ENCODE data around the gene PPP3CB.

GRCh38 chr10:73494213-73494612, 1.6 kb downstream of the PPP3CB start:
- TF ChIP-seq EP300 (IDR thresholded peaks at IDR 0.05) (no peak), CTCF (IDR thresholded peaks at IDR 0.05) (no peak), POLR2AphosphoS5 (IDR thresholded peaks at IDR 0.05) (no peak), POLR2A (IDR thresholded peaks at IDR 0.05) (no peak)
